ENCODE measurements around the gene CACNA1C.

CACNA1C gene

GRCh38 chr12:2052826-2053678 is at the start of gene CACNA1C:
TSS of gene CACNA1C (plus strand) at chr12:2052987. CDS start at chr12:2053563, 576 bp downstream.
- peak; percentile 85 for DNase-seq (ENCODE audit: low spot score)

- no peak for DNase-seq (ENCODE audit: low spot score)
Measured at GRCh38 chr12:2003676-2004112, 49.1 kb upstream of the CACNA1C start.

- DNase-seq (ENCODE audit: low spot score) = peak; percentile 89
Measured at GRCh38 chr12:2004113-2004929, 48.5 kb upstream of the CACNA1C start, which contains the start of gene DCP1B. TSS of gene DCP1B (minus strand) at chr12:2004457. CDS start at chr12:2004431, 26 bp downstream.

- peak; percentile 34 for DNase-seq (ENCODE audit: low spot score)
Measured at GRCh38 chr12:2008677-2009076, 44.1 kb upstream of the CACNA1C start.

GRCh38 chr12:2009623-2010022 is 43.2 kb upstream of the CACNA1C start:
- no peak for DNase-seq (ENCODE audit: low spot score)

- no peak for DNase-seq (ENCODE audit: low spot score)
Measured at GRCh38 chr12:2011643-2012607, 40.9 kb upstream of the CACNA1C start.

- DNase-seq (ENCODE audit: low spot score) = no peak
Measured at GRCh38 chr12:2013086-2013485, 39.7 kb upstream of the CACNA1C start.

- DNase-seq (ENCODE audit: low spot score) = no peak
Measured at GRCh38 chr12:2013527-2014223, 39.1 kb upstream of the CACNA1C start.

- no peak for DNase-seq (ENCODE audit: low spot score)
Measured at GRCh38 chr12:2014231-2014630, 38.6 kb upstream of the CACNA1C start.

GRCh38 chr12:2016862-2017545 is 35.8 kb upstream of the CACNA1C start:
- DNase-seq (ENCODE audit: low spot score) = no peak

GRCh38 chr12:2017546-2018337 is 35.0 kb upstream of the CACNA1C start:
- DNase-seq (ENCODE audit: low spot score) = no peak

GRCh38 chr12:2018391-2018790 is 34.4 kb upstream of the CACNA1C start:
- DNase-seq (ENCODE audit: low spot score) = no peak

GRCh38 chr12:2019126-2019525 is 33.7 kb upstream of the CACNA1C start:
- no peak for DNase-seq (ENCODE audit: low spot score)

- DNase-seq (ENCODE audit: low spot score) = no peak
Measured at GRCh38 chr12:2020511-2020910, 32.3 kb upstream of the CACNA1C start.

GRCh38 chr12:2023365-2023764 is 29.4 kb upstream of the CACNA1C start:
- DNase-seq (ENCODE audit: low spot score) = no peak

- DNase-seq (ENCODE audit: low spot score) = peak; percentile 25
Measured at GRCh38 chr12:2027351-2027750, 25.4 kb upstream of the CACNA1C start.

- no peak for DNase-seq (ENCODE audit: low spot score)
Measured at GRCh38 chr12:2029851-2030250, 22.9 kb upstream of the CACNA1C start.

- DNase-seq (ENCODE audit: low spot score) = no peak
Measured at GRCh38 chr12:2032506-2032905, 20.3 kb upstream of the CACNA1C start.

- peak; percentile 86 for DNase-seq (ENCODE audit: low spot score)
Measured at GRCh38 chr12:2034633-2035430, 18.0 kb upstream of the CACNA1C start.
